HS-27A (cell line): Measurements from ENCODE around the gene MCU.

Source experiments
- DNase-seq: peaks from one replicate; pipeline ENCODE4 v3.0.0-alpha.2; 2012; ENCODE audit warnings: low read depth, missing footprints

The MCU gene

DNA sequence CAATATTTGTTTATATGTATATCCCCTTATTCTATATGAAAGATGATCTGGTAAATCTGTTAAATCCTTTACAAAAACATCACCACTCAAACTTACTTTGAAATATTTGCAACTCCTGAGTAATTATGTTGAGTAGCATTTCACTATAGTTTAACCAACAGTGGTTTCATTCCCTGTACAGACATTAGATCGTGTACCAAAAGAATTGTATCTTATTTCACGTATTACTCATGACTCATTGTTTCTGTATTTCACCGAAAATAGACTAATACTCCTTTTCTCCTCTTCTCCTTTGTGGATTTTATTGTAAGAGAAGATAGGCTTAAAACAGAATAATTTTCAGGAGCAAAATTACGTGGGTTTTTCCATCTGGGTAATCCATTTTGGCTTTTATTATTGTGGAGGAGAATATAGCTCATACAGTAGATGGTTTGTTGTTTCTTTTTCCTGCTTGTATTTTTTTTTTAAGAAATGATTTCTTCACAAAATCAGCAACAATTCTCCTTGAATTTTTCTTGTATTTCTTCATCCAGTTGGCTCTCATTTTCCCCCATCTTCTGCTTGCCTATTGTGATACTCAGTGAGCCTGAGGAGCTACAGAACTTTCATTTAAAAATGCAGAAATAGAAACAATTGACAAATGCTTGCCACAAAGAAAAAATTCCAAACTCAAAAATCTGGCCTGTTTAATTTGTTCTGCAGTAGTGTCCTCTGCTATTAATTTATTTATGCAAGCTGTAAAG is 111.0 kb downstream of the MCU start:
- DNase-seq: no peak

GRCh38 chr10:72808001-72808400 is 116.1 kb downstream of the MCU start:
- DNase-seq: no peak

DNA sequence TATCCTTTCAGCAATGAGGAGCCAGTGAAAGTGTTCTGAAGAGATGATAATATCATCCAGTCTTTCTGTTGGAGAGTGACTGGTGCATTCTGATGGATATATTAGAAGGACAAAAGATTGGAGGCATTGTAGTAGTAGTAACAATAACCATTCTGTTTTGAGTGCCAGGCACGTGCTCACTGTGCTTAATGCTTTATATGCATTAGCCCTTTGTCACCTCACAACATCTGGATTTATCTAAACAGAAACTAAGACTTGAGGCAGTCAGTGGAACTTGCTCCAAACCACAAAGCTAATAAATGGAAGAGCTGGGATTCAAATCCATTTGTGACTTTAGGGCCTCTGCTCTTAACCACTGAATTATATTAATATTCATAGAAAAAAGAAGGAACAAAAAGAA is 117.1 kb downstream of the MCU start:
- DNase-seq: no peak

DNA sequence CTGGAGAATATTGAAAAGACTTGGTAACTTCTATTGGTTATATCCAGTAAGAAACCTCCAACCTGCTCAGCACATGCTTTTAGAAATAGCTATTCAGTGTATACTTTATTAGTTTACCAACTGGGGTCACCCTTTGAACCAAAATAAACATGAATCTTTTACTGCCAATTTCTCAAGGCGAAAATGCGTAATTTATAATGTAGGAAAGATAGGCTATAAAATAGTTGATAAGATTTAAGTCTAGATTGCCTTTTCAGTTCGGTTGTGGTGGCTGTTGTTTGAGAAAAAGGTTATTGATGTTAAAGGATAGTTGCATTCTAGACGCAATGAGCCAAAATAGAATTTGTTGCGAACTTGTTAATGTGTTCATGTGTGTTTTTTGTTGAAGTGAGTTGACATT is 119.0 kb downstream of the MCU start:
- no peak for DNase-seq

DNA sequence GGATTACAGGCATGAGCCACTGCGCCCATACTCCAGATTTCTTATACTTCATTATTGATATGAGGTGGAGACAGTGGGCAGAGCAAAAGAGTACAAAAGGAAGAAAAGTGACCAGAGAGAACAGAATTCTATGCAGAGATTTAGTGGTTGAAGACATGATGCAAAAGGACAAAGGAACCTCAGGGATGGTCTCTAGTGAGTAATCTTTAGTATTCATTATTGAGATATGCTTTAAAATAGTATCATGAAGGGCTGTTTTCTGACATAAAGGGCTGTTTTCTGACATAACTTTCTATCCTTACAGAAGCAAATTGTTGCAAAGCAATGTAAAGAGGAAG is 120.4 kb downstream of the MCU start:
- DNase-seq: no peak

- no peak for DNase-seq
Measured at GRCh38 chr10:72812753-72813430, 120.9 kb downstream of the MCU start.

GRCh38 chr10:72814099-72814790 is 122.3 kb downstream of the MCU start:
- DNase-seq: no peak

DNA sequence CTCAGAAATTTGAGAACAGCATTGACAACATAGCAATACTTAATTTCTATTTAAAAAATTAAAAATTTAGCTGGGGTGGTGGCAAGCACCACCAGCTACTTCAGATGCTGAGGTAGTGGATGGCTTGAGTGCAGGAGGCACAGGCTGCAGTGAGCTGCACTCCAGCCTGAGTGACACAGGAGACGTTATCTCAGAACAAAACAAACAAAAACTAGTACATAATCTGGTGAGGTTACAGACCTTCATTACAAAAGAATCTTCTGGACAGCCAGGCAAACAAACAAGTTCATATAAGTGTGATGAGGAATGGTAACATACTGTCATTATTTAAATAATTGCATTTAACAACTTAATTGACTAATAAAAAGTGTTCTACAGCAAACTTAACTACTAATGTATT is 124.6 kb downstream of the MCU start:
- DNase-seq: no peak

DNA sequence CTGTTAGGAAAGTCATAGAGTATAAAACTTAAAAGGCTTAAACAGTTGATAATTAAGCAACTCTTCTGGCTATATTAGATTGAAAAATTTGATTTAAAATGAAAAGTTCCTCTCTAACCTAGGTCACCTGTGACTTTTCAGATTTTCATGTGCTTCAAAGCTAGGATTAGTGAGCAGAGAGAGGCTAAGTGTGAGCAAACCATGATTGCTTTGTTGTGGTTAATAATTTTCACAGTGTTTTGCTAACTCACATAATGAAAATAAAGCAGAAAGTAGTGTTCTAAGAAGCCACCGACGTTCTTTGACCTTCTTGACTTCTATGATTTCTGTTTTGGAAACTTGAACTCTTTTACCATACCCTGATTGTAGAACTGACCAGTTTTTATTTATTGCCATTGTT is 126.1 kb downstream of the MCU start:
- DNase-seq: no peak

GRCh38 chr10:72819053-72819452 is 127.1 kb downstream of the MCU start:
- DNase-seq: no peak

DNA sequence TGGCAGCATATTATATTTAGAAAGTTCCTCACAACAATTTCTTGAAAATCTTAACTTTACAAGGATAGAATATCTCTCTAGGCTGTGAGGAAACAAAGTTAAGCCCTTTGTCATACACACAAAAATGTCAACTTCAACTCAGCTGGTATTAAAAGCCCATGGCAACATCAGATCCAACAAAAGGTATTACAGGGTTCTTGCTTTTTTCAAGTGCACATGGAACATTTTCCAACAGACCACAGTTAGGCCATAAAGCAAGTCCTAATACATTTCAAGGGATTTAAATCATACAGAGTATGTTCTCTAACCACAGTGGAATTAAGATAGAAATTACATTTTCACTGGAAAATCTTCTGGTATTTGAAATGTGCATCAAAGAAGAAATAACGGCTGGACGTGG is 129.7 kb downstream of the MCU start:
- no peak for DNase-seq

GRCh38 chr10:72822342-72822986 is 130.5 kb downstream of the MCU start:
- DNase-seq: no peak

- DNase-seq: no peak
Measured at GRCh38 chr10:72825163-72825562, 133.2 kb downstream of the MCU start.

DNA sequence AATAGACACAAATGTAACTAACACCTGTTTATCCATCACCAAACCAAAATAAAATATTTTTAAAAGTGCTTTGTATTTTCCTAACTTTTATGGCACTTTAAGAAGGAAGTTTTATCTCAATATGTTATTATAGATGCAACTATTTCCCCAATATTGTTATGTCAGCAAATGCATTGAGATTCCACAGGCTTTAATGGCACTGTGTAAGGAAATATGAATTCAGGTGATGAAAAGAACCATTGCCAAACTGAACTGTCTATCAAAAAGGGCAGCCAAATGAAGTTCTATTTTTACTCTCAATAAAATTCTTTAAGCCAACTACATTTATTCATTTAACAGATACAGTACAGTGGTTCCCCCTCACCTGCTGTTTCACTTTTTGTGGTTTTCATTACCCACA is 134.4 kb downstream of the MCU start:
- DNase-seq: no peak

DNA sequence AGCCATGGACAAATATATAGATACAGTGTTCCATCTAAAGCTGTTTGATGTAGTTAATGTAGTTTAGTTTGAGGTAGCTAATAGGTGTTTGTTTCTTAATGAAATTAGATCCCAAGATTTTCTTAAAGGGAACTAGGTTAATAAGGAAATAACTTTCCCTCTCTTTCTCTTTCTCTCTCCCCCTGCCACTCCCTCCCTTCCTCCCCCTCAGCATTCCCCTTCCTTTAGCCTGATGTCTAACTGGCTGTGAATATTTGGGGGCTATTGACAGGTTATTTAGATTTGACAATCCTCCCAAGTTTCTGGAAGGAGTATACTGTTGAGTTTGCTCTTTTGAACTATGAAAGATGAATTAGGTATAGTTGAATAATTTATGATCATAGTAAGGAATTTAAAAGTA is 136.4 kb downstream of the MCU start:
- no peak for DNase-seq

DNA sequence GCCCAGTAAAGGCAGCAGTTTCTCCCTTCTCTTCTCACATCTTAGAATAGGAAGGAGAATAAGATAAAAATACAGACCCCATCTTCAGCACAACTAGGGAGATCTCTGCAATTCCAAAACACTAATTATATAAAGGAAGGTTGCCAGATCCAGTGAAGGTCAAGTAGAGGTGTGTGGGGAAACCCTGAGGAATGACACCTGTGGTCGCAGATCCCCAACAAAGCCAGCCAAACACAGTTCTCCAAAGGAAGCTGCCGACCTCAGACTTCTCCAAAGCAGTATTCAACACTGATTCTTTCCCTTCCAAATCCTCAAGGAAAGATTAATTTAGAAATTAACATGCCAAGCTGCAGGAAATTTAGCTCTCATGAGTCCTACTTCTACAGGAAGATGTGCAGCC is 138.7 kb downstream of the MCU start:
- no peak for DNase-seq

DNA sequence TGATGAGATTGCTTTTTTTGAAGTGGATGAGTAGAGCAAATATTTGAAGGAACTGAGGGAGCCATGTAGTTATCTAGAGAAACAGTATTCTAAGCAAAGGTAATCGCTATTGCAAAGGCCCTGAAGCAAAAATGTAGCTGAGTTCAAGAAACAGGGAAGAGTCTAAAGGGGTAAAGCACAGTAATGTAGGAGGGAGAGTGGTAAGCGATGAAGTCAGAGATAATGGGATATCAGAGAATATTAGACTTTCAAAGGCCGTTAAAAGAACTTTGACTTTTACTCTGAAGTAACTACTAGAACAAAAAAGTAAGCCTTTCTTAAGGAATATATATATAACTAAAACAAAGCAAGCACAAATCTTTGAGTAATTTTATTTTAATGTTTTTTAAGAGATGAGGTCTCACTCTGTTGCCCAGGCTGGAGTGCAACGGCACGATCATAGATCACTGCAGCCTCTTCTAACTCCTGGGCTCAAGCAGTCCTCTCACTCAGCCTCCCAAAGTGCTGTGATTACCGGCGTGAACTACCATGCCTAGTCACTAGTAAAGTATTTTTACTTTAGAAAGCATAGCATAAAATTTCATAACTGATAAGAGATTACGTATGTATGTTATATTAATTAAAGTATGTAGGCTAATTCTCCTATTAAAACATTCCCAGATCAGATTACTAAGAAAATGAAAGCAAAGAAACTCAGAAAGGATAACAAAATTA is 139.9 kb downstream of the MCU start:
- no peak for DNase-seq

DNA sequence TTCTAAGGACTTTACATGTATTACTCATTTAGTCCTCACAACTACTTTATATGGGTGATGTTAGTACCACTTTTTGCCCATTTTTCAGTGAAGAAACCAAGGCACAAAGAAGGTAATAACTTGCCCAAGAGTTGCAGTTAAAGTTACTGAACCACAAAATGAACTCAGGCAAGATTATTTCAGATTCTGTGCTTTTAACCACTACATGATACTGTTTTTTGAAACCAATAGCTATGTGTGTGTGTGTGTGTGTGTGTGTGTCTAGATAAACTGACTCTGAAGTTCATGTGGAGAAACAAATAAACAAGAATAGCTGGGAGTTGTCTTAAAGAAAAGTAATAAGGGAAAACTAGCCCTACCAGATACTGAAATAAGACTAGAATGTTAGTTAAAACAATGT is 140.8 kb downstream of the MCU start:
- no peak for DNase-seq

DNA sequence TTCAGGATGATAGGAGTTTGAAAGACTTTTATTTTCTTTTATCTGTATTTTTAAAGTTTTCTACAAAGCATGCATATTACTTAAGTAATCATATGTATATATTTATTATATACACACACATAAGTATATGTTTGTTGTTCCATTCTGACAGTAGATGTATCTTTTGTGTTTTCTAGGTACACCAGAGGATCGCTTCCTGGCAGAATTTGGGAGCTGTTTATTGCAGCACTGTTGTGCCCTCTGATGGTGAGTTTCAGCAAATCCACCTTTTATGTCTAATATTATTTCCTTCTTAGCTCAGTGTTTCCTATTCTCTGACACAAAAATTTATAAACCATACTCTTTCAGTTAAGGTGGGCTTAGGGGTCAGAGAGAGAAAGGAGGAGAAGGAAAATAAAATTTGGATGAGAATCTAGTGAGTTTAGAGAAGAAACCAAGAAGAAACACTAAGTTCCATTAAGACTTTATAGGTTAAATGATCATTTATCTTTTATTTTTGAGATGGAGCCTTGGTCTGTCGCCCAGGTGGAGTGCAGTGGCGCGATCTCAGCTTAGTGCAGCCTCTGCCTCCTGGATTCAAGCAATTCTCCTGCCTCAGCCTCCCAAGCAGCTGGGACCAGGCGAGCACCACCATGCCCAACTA is 142.4 kb downstream of the MCU start:
- peak; percentile 23 for DNase-seq

DNA sequence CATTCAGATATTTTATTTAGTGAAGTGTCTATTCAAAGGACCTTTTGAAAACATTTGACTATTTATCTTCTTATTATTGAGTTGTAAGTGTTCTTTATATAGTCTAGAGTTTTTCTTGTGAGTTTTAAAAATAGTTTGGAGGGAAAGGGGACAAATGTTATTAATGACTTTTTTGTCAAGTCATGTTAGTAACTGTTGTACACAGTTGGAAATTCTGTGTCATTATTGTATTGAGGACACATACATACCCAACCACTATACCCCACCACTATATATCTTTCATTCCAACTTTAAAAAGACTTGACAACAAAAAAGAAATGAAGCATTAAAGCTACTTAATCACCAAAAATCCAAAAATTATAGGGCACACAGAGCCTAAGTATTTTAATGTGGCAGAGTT is 148.4 kb downstream of the MCU start:
- DNase-seq: no peak

GRCh38 chr10:72841487-72841886 is 149.5 kb downstream of the MCU start:
- DNase-seq: no peak

DNA sequence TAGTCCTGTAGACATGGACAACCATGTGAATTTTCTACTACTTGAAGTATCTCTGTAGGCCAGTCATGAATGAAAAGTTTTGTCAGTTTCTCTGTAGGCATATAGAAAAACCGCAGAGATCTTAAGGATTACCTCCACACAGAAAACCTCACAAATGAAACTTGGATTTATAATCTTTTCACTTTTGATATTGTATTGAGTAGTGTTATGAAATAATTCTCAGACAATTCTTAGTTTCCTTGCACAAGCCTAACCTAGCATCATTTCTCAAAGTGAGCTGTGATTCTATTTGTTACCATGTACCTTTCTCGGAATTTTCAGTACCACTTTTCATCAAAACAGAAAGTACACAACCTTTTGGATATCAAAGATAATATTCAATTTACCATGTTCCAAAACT is 150.2 kb downstream of the MCU start:
- no peak for DNase-seq
